Adrenal gland (tissue), 5 donors: Measurements from ENCODE around the gene SARM1.

ENCODE experiments used
- POLR2A ChIP-seq, 2 donors: fragments of 450-650 bp; IDR thresholded peaks; one replicate each; pipeline ENCODE4 v1.6.1; 2017; ENCODE audit warnings: antibody characterized with exemption in 2 of 2, mild to moderate bottlenecking in 2 of 2, moderate library complexity in 1 of 2
- TF ChIP-seq, protein P1 (sequence below), 6 experiments: fragments of 450-650 bp in 4 of 6; fragments of 200-600 bp in 2 of 6; sonication (generic) in 1 of 6; IDR thresholded peaks; 1 replicate in 5 of 6; 2 replicates in 1 of 6; pipeline versions ENCODE4 v1.5.1 to v1.8.0; 2016 to 2021; ENCODE audit warnings: antibody characterized with exemption in 6 of 6, mild to moderate bottlenecking in 2 of 6, moderate library complexity in 1 of 6
- donor health status: DM: no; HTN: no; CAD: no.

GRCh38 chr17:28391401-28391800 lies 19.9 kb downstream of the SARM1 start:
- TF ChIP-seq, protein P1, sequence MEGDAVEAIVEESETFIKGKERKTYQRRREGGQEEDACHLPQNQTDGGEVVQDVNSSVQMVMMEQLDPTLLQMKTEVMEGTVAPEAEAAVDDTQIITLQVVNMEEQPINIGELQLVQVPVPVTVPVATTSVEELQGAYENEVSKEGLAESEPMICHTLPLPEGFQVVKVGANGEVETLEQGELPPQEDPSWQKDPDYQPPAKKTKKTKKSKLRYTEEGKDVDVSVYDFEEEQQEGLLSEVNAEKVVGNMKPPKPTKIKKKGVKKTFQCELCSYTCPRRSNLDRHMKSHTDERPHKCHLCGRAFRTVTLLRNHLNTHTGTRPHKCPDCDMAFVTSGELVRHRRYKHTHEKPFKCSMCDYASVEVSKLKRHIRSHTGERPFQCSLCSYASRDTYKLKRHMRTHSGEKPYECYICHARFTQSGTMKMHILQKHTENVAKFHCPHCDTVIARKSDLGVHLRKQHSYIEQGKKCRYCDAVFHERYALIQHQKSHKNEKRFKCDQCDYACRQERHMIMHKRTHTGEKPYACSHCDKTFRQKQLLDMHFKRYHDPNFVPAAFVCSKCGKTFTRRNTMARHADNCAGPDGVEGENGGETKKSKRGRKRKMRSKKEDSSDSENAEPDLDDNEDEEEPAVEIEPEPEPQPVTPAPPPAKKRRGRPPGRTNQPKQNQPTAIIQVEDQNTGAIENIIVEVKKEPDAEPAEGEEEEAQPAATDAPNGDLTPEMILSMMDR (IDR thresholded peaks at IDR 0.05): no peak
- no peak for TF ChIP-seq POLR2A (IDR thresholded peaks at IDR 0.05)
